H9 (cell line): ENCODE data around the gene SEMA4D. TPM values are rescaled to one million over a fixed set of nuclear protein-coding genes. Genes with fewer than 3 reads are reported as not detected.

Source experiments
- DNase-seq: peaks from one replicate; pipeline ENCODE4 v3.0.0-alpha.2; 2017
- H2AFZ ChIP-seq: one replicate; pipeline ENCODE4 v1.6.1; 2013; ENCODE audit warnings: mild to moderate bottlenecking, low read length, control low read depth, moderate library complexity
- H2AK5ac ChIP-seq: 2 replicates; pipeline ENCODE4 v1.6.1; 2013; ENCODE audit warnings: low read length, control low read depth, mixed read lengths; ENCODE audit not compliant: insufficient read length
- H2BK120ac ChIP-seq: one replicate; pipeline ENCODE4 v1.6.1; 2013; ENCODE audit warnings: low read depth, mild to moderate bottlenecking, low read length, control low read depth, inconsistent platforms; ENCODE audit not compliant: poor library complexity, severe bottlenecking
- H2BK12ac ChIP-seq: 2 replicates; pipeline ENCODE4 v1.6.1; 2013; ENCODE audit warnings: low read length, control low read depth, mixed read lengths, low read depth; ENCODE audit not compliant: insufficient read length
- H2BK15ac ChIP-seq: 2 replicates; pipeline ENCODE4 v1.6.1; 2013; ENCODE audit warnings: low read depth, low read length, control low read depth
- H2BK20ac ChIP-seq: one replicate; pipeline ENCODE4 v1.6.1; 2013; ENCODE audit warnings: low read depth, mild to moderate bottlenecking, low read length, control low read depth, inconsistent platforms; ENCODE audit not compliant: poor library complexity, severe bottlenecking
- H2BK5ac ChIP-seq: 2 replicates; pipeline ENCODE4 v1.6.1; 2013; ENCODE audit warnings: low read length, control low read depth, mixed read lengths; ENCODE audit not compliant: insufficient read length
- H3K14ac ChIP-seq: 2 replicates; pipeline ENCODE4 v1.6.1; 2013; ENCODE audit warnings: low read length, control low read depth; ENCODE audit not compliant: insufficient read depth
- H3K18ac ChIP-seq: 2 replicates; pipeline ENCODE4 v1.6.1; 2013; ENCODE audit warnings: low read depth, mild to moderate bottlenecking, mixed read lengths, low read length, control low read depth; ENCODE audit not compliant: insufficient read length
- H3K23ac ChIP-seq: 2 replicates; pipeline ENCODE4 v1.6.1; 2013; ENCODE audit warnings: low read length, control low read depth, mixed read lengths, low read depth; ENCODE audit not compliant: insufficient read length
- H3K23me2 ChIP-seq: 2 replicates; pipeline ENCODE4 v1.6.1; 2013; ENCODE audit warnings: low read depth, mild to moderate bottlenecking, mixed read lengths, low read length, control low read depth; ENCODE audit not compliant: insufficient read length, poor library complexity, severe bottlenecking
- H3K27ac ChIP-seq: 2 replicates; pipeline ENCODE4 v1.5.1; 2013; ENCODE audit warnings: low read length, control low read depth, mixed read lengths, low read depth; ENCODE audit not compliant: insufficient read length
- H3K27me3 ChIP-seq: 2 replicates; pipeline ENCODE4 v1.6.1; 2013; ENCODE audit warnings: low read length, control low read depth, inconsistent platforms; ENCODE audit not compliant: insufficient read depth
- H3K4ac ChIP-seq: 2 replicates; pipeline ENCODE4 v1.6.1; 2013; ENCODE audit warnings: low read depth, mild to moderate bottlenecking, control low read depth, inconsistent platforms, low read length, moderate library complexity
- H3K4me1 ChIP-seq: 2 replicates; pipeline ENCODE4 v1.6.1; 2013; ENCODE audit warnings: low read length, control low read depth, inconsistent platforms; ENCODE audit not compliant: insufficient read depth
- H3K4me2 ChIP-seq: 2 replicates; pipeline ENCODE4 v1.6.1; 2013; ENCODE audit warnings: low read length, control low read depth, mixed read lengths; ENCODE audit not compliant: insufficient read length, insufficient read depth
- H3K56ac ChIP-seq: 2 replicates; pipeline ENCODE4 v1.6.1; 2013; ENCODE audit warnings: low read depth, mild to moderate bottlenecking, mixed read lengths, low read length, control low read depth; ENCODE audit not compliant: insufficient read length
- H3K79me1 ChIP-seq: 2 replicates; pipeline ENCODE4 v1.6.1; 2013; ENCODE audit warnings: low read depth, mild to moderate bottlenecking, moderate library complexity, low read length, control low read depth, inconsistent platforms; ENCODE audit not compliant: insufficient read depth, poor library complexity, severe bottlenecking
- H3K79me2 ChIP-seq: 2 replicates; pipeline ENCODE4 v1.6.1; 2013; ENCODE audit warnings: low read length, control low read depth, inconsistent platforms; ENCODE audit not compliant: insufficient read depth
- H3K9ac ChIP-seq: 2 replicates; pipeline ENCODE4 v1.6.1; 2013; ENCODE audit warnings: low read length, control low read depth, mixed read lengths; ENCODE audit not compliant: insufficient read length; ENCODE audit errors: extremely low read depth
- H3K9me3 ChIP-seq: one replicate; pipeline ENCODE4 v1.6.1; 2013; ENCODE audit warnings: low read depth, low read length, inconsistent platforms; ENCODE audit not compliant: control insufficient read depth
- H3T11ph ChIP-seq: one replicate; pipeline ENCODE4 v1.6.1; 2013; ENCODE audit warnings: mild to moderate bottlenecking, low read length, control low read depth, inconsistent platforms
- H4K20me1 ChIP-seq: one replicate; pipeline ENCODE4 v1.6.1; 2013; ENCODE audit not compliant: control insufficient read depth, insufficient read length, insufficient read depth
- H4K5ac ChIP-seq: 2 replicates; pipeline ENCODE4 v1.6.1; 2013; ENCODE audit warnings: low read depth, mild to moderate bottlenecking, mixed read lengths, low read length, control low read depth; ENCODE audit not compliant: insufficient read length
- H4K8ac ChIP-seq: replicated peaks from 2 replicates; pipeline ENCODE4 v1.6.1; 2013; ENCODE audit warnings: low read length, control low read depth, mixed read lengths, low read depth; ENCODE audit not compliant: insufficient read length
- H4K91ac ChIP-seq: 2 replicates; pipeline ENCODE4 v1.6.1; 2013; ENCODE audit warnings: low read depth, mild to moderate bottlenecking, moderate library complexity, mixed read lengths, low read length, control low read depth; ENCODE audit not compliant: insufficient read length
- H3K27ac Mint-ChIP-seq, 3 experiments: 2 replicates in 2 of 3; 3 replicates in 1 of 3; pipeline ENCODE4 v1.8.0; 2020 to 2021; ENCODE audit warnings: mixed read lengths in 3 of 3, mild to moderate bottlenecking in 1 of 3, moderate library complexity in 1 of 3
- H3K27me3 Mint-ChIP-seq: 2 replicates; pipeline ENCODE4 v1.8.0; 2021; ENCODE audit warnings: low read depth, mild to moderate bottlenecking, moderate library complexity, mixed read lengths
- H3K36me3 Mint-ChIP-seq, 3 experiments: 2 replicates in 2 of 3; 3 replicates in 1 of 3; pipeline ENCODE4 v1.8.0; 2020 to 2021; ENCODE audit warnings: low read depth in 3 of 3, mixed read lengths in 3 of 3; ENCODE audit not compliant: insufficient read depth in 1 of 3
- H3K4me1 Mint-ChIP-seq, 2 experiments: 2 replicates each; pipeline ENCODE4 v1.8.0; 2020; ENCODE audit warnings: mixed read lengths in 2 of 2
- H3K4me3 Mint-ChIP-seq, 2 experiments: 2 replicates in 1 of 2; 3 replicates in 1 of 2; pipeline ENCODE4 v1.8.0; 2020 to 2021; ENCODE audit warnings: mild to moderate bottlenecking in 2 of 2, mixed read lengths in 2 of 2, moderate library complexity in 1 of 2
- H3K9me3 Mint-ChIP-seq, 2 experiments: 2 replicates in 1 of 2; 3 replicates in 1 of 2; pipeline ENCODE4 v1.8.0; 2020; ENCODE audit warnings: mild to moderate bottlenecking in 2 of 2, mixed read lengths in 2 of 2, moderate library complexity in 1 of 2
- WGBS: extraction: QIAGEN DNeasy Blood & Tissue Kit; methylation state at CpG from one replicate; pipeline ENCODE4 v1.1.7; 2013; ENCODE audit warnings: missing lambda C conversion rate, low lambda C conversion rate, mixed read lengths; ENCODE audit not compliant: insufficient read length; ENCODE audit errors: extremely low coverage; 5-methylcytosine and 5-hydroxymethylcytosine counted together
- total RNA-seq: library from RNA; stranded (reverse); gene quantifications from 2 replicates; pipeline ENCODE4 v1.2.1, GENCODE V29; 2021
- TF ChIP-seq, protein P1 (sequence below): fragments of 200-600 bp; sonication (generic); conservative IDR thresholded peaks from 3 replicates; pipeline ENCODE4 v1.8.0; 2021; ENCODE audit warnings: antibody characterized with exemption, mild to moderate bottlenecking

Gene SEMA4D
- total RNA-seq, 1 experiment from 2014 or later: 47.2 TPM

DNA sequence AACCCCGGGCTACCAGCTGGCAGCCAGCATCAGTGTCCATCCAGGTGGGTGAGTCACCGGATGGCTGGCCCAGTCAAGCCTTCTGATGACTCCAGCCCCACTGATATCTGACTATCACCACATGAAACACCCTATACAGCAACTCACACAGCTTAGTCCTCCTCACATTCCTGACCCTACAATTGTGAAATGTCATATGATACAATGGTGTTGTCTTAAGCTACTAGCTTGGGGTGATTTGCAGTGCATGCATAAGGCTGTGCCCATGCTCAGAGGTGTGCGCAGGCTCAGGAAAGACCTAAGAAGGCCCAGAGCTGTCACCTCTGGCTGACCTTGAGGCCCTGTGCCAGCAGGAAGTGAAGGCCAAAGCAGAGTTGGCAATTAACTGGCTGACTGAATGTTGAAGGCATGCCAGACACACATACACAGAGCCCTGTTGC lies 21.5 kb upstream of the SEMA4D start:
- no peak overlapping the region for H3K23ac ChIP-seq
- no peaks in the 10 kb centered on the region for H3K27me3 ChIP-seq
- no peaks in the 10 kb centered on the region for H3K79me2 ChIP-seq
- no peak overlapping the region for H2BK12ac ChIP-seq
- H4K5ac ChIP-seq: no peak overlapping the region
- no peak overlapping the region for H3K27ac ChIP-seq
- H3K14ac ChIP-seq: no peak overlapping the region
- no peak overlapping the region for H4K91ac ChIP-seq
- no peak overlapping the region for H3K18ac ChIP-seq
- peaks cover 0 to 4% of the 10 kb centered on the region in 2 experiments; a peak in 2 of 4 replicates for H3K4me1 Mint-ChIP-seq
- no peaks in the 10 kb centered on the region; a peak in 1 of 7 replicates for H3K36me3 Mint-ChIP-seq
- no peak overlapping the region for H3K56ac ChIP-seq
- H4K8ac ChIP-seq: no peak overlapping the region
- peaks cover under 1% of the 10 kb centered on the region for H3K27me3 Mint-ChIP-seq
- no peak overlapping the region for H3K9ac ChIP-seq
- H4K20me1 ChIP-seq: no peaks in the 10 kb centered on the region
- no peaks in the 10 kb centered on the region for H3K9me3 Mint-ChIP-seq
- no peaks in the 10 kb centered on the region for H3K9me3 ChIP-seq
- WGBS: no CpG with 5 or more reads among the region's 3 CpGs
- H2BK15ac ChIP-seq: no peak overlapping the region
- peaks cover 2% of the 10 kb centered on the region for H3K23me2 ChIP-seq
- DNase-seq: no peak
- H3K4ac ChIP-seq: no peak overlapping the region
- H2AK5ac ChIP-seq: no peak overlapping the region
- H2BK5ac ChIP-seq: no peak overlapping the region
- H2BK120ac ChIP-seq: no peak overlapping the region
- no peaks in the 10 kb centered on the region for H3K4me1 ChIP-seq
- H3K4me3 Mint-ChIP-seq: no peak overlapping the region
- no peak overlapping the region for H3T11ph ChIP-seq
- TF ChIP-seq, protein P1, sequence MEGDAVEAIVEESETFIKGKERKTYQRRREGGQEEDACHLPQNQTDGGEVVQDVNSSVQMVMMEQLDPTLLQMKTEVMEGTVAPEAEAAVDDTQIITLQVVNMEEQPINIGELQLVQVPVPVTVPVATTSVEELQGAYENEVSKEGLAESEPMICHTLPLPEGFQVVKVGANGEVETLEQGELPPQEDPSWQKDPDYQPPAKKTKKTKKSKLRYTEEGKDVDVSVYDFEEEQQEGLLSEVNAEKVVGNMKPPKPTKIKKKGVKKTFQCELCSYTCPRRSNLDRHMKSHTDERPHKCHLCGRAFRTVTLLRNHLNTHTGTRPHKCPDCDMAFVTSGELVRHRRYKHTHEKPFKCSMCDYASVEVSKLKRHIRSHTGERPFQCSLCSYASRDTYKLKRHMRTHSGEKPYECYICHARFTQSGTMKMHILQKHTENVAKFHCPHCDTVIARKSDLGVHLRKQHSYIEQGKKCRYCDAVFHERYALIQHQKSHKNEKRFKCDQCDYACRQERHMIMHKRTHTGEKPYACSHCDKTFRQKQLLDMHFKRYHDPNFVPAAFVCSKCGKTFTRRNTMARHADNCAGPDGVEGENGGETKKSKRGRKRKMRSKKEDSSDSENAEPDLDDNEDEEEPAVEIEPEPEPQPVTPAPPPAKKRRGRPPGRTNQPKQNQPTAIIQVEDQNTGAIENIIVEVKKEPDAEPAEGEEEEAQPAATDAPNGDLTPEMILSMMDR: no peak
- H2AFZ ChIP-seq: no peak overlapping the region
- H3K4me2 ChIP-seq: no peak overlapping the region
- H3K79me1 ChIP-seq: no peaks in the 10 kb centered on the region
- H2BK20ac ChIP-seq: no peak overlapping the region
- no peak overlapping the region for H3K27ac Mint-ChIP-seq
